ENCODE results near the gene GMPS.
A peak's percentile ranks its signal among the peaks of the same experiment; 100 is the strongest.
"Not testable (repeated sequence)": the region's sequence is repeated elsewhere in the genome, so short reads cannot be mapped to it uniquely, and the experiment has no call there.

The GMPS gene

DNA sequence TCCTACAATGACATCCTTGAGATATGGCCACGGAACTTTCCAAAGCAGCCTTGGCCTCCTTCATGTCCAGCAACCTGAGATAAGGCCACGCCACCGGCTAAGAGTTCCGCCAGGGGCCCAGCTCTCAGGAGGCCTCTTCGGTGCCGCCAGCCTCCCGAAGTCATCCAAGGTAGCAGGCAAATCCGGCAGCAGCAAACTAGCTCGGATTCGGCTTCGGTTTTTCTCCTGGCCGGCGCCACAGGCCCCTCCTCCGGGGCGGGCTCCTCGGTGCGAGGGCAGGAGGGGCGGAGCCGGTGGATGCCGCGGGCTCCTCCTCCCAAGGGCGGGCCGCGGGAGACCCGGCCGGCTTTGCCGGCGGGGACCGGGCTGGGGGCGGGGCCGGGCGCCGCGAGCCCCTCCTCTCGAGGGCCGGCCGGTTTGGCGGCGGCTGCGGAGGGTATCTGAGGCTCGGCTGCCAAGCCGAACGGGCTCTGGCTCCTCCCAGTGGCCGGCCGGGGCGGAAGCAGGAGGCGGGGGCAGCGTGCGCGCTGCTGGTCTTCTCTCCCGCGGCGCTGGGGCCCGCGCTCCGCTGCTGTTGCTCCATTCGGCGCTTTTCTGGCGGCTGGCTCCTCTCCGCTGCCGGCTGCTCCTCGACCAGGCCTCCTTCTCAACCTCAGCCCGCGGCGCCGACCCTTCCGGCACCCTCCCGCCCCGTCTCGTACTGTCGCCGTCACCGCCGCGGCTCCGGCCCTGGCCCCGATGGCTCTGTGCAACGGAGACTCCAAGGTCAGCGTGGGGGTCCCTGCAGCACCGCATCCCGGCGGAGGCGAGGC lies at the start of gene GMPS:
Gene GMPS (plus strand): TSS at position 518 of the 812 bp plus-strand sequence. CDS start 221 bp downstream, at position 739.
- peak; percentile 95 for DNase-seq

- DNase-seq, result not testable (repeated sequence)
Observed at GRCh38 chr3:155828490-155829098, 41.9 kb upstream of the GMPS start.

DNA sequence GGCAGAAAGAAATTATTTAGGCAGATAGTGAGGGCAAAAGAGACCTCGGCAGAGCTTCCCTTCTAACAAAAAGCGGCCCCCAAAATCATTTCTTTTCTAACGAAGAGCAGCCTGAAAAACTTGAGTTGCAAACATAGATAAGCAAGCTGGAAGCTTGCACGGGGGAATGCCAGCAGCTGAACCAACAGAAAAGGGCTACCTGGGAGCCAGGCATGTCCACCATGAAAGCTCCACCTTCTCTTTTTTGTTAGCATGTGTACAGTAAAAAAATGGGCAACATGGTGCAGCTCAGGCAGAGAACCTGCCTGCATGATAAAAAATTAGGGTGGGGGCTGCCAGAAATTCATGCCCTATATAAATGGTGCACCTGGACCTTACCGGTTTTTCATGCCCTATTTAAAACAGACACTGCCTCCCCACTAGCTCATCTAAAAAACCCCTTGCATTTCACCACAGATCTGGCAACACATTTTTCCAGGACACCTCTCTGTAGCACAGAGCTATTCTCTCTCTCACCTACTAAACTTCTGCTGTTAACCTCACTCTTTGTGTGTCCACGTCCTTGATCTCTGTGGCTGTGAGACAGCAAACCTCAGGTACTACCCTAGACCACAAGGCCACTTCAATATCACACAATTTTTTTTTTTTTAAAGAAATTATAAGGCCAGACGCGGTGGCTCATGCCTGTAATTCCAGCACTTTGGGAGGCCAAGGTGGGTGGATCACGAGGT lies 34.9 kb upstream of the GMPS start:
- no peak for DNase-seq

DNA sequence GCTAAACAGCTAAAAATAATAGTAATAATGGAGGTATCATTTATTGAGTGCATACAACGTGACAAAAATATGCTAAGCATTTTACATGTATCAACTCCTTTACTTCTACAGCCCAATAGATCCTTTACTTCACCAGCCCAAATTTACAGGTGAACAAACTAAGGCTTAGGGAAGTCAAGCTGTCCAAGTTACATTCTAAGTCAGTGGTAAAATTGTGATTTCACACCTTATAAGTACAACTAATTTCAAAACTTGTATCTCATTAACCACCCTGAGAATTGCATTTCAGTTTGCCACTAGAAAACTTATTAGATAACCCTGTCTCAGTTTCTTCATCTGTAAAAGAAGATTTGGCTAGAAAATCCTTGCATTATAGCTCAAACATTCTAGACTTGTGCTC lies 26.9 kb upstream of the GMPS start:
- DNase-seq, result no peak

GRCh38 chr3:155846119-155846518 lies 24.3 kb upstream of the GMPS start:
- no peak for DNase-seq

DNA sequence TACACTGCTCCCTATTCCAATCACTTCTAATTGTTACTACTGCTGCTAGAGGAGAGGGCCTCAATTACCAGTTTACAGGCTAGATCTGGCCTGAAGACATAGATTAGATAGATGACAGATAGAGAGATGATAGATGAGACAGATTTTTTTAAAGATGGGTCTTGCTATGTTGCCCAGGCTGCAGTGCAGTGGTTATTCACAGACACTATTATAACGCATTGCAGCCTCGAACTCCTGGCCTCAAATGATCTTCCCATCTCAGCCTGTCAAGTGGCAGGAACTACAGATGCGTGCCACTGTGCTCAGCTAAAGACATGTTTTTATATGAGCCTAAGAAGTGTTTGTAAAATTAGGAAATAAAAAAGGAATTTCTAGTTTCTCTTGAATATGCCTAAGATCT lies 22.5 kb upstream of the GMPS start:
- DNase-seq, result no peak

DNA sequence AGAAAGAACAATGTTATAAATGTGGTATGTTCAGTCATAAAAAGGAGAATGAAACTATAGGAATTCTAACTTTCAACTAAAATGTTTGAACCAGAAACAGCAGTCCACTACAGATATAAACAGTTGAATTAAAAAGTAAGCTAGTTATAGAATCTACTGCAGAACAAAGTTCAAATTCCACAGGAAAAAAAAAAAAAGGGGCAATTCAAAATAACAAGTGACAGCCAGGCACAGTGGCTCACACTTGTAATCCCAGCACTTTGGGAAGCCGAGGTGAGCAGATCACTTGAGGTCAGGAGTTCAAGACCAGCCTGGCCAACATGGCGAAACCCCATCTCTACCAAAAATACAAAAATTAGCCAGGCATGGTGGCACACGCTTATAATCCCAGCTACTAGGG lies 21.0 kb upstream of the GMPS start:
- DNase-seq, result not testable (repeated sequence)

- no peak for DNase-seq
Observed at GRCh38 chr3:155852341-155852740, 18.1 kb upstream of the GMPS start.

DNA sequence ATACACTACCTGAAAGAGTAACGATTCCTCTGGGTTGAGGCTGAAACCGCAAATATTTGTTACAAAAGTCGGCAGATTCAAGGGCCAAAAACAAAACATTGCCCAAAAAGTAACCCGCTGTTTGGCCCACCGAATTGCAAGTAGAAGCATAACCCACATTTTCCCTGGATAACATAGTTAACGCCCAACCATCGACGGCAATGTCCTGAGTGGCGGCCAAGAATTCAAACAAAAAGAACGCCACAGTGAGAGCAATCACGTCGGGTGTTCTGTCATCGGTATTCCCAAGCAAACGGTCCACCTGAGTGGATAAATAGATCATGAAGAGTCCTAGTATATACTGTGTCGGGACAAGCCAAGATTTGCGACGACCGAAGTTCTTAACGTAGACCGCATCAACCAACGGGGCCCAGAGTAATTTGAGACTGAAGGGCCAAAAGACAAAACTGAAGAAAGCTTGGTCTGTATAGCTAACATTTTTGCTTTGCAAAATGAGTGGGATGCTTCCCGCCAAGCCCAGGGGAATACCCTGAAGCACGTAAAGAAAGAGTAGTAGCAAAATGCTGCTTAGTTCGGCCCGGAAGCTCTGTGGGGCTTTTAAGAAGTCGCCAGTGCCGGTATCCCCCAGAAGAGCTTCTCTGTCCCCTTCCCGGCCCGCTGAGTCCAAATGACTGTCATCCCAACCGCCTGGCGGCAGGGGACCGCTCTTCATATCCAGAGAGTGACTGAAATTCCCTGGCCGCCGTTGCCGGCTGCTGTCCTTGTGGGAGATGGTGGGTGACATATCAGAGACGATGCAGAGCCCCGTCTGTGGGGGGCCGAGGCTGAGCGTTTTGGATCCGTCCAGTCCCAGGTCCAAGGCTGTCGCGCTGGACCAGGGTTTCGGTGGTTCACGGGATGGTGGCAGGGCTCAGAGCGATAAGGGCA lies 17.0 kb upstream of the GMPS start:
- no peak for DNase-seq

GRCh38 chr3:155854141-155854940 lies 16.1 kb upstream of the GMPS start, which contains the start of gene SLC33A1:
SLC33A1 (minus strand) TSS chr3:155854427; CDS start chr3:155853997, 430 bp downstream.
- DNase-seq, result peak; percentile 100

GRCh38 chr3:155859859-155860258 lies 10.6 kb upstream of the GMPS start:
- no peak for DNase-seq

- DNase-seq, result not testable (repeated sequence)
Observed at GRCh38 chr3:155860424-155860823, 10.0 kb upstream of the GMPS start.

DNA sequence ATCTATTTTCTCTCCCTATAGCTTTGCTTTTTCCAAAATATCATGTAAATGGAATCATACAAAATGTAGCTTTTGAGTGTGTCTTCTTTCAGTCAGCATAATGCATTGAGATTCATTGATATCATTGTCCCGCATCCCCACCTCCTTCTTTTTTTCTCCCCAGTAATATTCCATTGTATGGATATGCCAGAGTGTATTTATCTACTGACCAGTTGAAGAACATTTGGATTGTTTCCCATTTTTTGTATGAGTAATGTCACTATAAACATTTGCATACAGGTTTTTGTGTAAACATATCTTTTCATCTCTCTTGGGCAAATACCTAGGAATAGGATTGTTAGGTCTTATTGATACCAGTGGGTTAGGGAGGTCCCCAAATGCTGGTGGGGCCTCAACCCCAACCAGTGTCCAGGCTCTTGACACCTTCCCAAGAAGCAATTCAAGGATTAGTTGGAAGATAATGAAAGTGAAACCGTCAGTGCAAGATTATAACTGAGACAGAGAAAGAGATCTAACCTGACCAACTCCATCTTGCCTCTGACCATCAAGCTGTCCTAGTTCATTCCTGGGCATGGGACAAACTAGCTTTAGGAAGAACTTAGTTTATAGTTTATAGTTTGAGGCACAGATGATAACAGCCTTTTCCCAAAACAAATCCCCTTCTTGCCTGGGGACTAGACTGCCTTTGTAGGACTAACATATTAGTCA lies 8.8 kb upstream of the GMPS start:
- DNase-seq, result no peak

DNA sequence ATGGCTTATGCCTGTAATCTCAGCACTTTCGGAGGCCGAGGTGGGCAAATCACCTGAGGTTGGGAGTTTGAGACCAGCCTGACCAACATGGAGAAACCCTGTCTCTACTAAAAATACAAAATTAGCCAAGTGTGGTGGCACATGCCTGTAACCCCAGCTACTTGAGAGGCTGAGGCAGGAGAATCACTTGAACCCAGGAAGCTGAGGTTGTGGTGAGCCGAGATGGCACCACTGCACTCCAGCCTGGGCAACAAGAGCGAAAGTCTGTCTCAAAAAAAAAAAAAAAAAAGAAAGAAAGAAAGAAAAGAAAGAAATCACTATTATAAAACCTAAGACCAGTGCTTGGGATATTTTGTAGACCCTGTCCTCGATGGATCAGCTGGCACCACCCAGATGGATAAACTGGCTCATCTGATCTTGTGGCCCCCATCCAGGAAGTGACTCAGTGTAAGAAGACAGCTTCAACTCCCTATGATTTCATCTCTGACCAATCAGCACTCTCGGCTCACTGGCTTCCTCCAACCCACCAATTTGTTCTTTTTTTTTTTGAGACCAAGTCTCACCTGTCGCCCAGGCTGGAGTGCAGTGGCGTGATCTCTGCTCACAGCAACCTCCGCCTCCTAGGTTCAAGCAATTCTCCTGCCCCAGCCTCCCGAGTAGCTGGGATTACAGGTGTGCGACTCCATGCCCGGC lies 8.0 kb upstream of the GMPS start:
- DNase-seq, result not testable (repeated sequence)

GRCh38 chr3:155863072-155863784 lies 7.2 kb upstream of the GMPS start:
- DNase-seq, result no peak

DNA sequence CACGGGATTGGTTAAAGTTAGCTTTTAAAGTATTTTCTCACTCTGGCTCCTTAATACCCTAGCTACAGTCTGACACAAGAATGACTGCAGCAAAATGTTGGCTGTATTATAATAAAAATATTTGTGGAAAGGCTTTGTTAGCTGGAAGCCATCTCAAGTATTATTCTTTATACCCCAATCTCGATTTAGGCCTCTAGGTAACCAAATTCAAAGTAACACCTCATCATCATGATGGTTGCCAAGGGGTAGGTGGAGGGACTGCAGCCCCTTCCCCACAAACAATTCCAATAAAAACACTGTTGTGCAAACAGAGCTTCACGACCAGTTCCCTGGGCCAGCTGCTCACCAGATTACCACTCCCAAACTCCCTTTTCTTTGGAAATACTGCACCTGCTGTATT lies 759 bp upstream of the GMPS start:
- no peak for DNase-seq

- DNase-seq, result peak; percentile 79
Observed at GRCh38 chr3:155870945-155871745, 695 bp downstream of the GMPS start.

GRCh38 chr3:155871746-155872158 lies 1.3 kb downstream of the GMPS start:
- no peak for DNase-seq

All from retina (tissue), 1 donor.